ENCODE data around the gene SLC16A11.
"Not testable (repeated sequence)": the region's sequence is repeated elsewhere in the genome, so short reads cannot be mapped to it uniquely, and the experiment has no call there.

The SLC16A11 gene

DNA sequence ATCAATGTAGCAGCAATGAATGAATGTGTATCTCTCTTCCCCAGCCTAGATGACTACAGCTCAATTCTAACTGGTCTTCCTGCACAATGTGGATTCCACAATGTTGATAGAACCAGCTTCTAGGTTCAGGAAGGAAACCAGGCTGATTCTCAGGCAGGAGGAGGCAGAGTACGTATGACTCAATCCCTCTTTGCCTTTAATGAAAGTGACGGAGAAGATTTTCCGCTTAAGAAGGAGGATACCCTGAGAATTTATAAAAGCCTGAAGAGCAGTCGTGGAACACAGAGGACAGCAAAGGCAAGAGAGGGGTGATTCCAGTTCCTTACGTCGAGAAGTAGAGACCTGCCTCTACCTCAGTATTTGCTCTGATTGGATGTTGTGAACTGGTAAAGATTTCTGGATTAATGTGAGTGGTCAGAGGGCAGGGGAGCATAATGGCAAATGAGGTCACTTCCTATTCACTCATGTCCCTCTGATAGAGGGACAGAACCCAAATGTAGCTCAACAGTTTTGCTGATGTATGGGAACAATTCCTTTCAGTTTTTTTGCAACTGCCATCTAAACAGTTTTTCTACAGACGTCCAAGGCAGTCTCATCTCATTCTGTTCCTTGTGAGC, 15.0 kb upstream of the SLC16A11 start:
- no peak for DNase-seq (ENCODE audit: low read depth)

DNA sequence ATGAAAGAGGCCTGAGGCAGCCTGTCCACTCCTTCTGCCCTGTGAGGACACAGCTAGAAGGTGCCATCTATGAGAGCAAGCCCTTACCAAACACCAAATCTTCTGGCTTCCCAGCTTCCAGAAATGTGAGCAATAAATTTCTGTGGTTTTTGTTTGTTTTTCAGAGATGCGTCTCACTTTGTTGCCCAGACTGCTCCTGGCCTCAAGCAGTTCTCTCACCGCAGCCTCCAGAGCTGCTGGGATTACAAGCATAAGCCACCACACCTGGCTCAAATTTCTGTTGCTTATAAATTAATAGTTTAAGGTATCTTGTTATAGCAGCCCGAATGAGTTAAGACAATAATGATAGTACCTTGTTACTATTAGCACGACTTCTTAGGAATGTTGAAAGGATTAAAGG, 12.5 kb upstream of the SLC16A11 start:
- DNase-seq (ENCODE audit: low read depth): no peak

DNA sequence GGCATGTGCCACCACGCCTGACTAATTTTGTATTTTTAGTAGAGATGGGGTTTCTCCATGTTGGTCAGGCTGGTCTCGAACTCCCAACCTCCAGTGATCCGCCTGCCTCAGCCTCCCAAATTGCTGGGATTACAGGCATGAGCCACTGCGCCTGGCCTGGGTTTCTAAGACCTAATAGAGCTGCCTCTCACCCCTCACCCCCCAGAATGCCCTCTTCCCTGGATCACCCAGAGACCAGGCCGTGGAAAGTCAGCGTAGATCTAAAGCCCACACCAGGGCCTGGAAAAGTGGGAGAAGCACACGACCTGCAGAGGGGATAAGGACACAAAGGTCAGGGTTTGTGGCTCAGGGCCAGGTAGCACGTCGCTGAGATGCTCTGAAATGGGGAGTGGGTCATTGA, 6.7 kb upstream of the SLC16A11 start:
- DNase-seq (ENCODE audit: low read depth): not testable (repeated sequence)

DNA sequence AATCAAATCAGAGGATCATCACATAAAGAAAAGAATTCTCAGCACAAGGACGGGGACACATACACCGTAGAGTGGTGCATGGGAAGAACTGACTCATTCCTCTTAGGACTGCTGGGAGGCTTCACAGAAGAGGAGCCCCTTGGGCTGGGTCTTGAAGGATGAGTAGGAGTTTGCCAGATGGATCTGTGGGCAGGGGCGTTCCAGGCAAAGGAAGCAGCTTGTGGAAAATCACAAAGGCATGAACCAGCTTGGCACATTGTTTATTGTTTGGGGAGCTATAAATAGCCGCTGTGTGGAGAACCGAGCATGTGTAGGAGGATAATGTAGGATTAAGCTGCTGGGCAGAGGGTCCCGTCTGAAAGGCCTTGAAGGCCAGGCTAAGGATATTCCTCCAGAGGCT, 5.1 kb upstream of the SLC16A11 start:
- no peak for DNase-seq (ENCODE audit: low read depth)

DNA sequence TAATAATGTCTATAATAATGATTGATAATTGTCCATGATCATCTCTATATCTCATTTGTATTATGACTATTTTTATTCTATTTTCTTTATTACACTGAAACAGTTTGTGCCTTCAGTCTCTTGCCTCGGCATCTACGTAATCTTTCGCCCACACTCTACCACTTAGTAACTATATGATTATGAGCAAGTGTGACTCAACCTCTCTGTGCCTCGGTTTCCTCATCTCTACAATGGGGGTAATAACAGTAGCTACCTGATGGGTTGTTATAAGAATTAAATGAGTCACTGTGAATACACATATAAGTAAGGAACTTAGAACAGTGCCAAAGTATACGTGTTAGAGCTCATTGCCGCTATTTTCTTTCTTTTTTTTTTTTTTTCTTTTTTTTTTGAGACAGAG, 3.7 kb upstream of the SLC16A11 start:
- DNase-seq (ENCODE audit: low read depth): no peak

DNA sequence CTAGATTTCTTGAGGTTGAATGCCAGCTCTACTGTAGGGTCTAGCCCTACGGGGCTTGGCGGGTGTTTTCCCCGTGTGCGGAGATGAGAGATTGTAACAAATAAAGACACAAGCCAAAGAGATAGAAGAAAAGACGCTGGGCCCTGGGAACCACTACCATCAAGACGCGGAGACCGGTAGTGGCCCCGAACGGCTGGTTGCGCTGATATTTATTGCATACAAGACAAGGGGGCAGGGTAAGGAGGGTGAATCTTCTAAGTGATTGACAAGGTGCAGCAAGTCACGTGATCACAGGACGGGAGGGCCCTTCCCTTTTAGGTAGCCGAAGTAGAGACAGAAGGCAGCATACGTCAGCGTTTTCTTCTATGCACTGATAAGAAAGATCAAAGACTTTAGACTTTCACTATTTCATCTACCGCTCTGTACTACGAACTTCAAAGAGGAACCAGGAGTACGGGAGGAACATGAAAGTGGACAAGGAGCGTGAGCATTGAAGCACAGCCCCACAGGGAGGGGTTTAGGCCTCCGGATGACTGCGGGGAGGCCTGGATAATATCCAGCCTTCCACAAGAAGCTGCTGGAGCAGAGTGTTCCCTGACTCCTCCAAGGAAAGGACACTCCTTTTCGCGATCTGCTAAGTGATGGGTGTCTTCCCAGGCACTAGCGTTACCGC, 3.0 kb upstream of the SLC16A11 start:
- not testable (repeated sequence) for DNase-seq (ENCODE audit: low read depth)

DNA sequence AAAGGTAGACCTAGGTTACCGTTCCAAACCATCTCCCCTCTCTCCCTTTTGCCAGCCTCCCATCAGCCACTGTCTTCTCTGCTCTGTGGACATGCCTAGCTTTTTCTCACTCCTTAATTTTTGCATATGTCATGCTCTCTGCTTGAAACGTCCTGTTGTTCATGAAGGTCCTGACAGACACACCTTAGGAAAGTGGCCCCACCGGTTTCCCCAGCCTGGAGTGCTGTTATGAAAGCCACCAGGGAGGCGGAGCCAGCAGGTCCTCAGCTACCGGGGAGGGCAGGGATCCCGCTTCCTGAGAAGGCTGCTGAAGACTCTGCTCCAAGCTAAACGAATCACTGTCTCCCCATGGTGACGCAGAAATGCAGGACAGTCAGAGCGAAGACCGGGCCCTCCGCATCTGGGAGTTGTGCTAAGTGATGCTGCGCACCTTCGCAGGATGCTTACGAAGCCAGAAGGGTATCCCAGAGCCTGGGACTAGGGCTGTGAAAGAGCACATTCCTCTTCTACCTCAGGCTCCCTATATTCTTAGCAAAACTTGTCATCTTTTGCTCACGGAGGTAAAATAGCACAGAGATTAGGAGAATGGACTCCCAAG, 2.3 kb upstream of the SLC16A11 start:
- no peak for DNase-seq (ENCODE audit: low read depth)

DNA sequence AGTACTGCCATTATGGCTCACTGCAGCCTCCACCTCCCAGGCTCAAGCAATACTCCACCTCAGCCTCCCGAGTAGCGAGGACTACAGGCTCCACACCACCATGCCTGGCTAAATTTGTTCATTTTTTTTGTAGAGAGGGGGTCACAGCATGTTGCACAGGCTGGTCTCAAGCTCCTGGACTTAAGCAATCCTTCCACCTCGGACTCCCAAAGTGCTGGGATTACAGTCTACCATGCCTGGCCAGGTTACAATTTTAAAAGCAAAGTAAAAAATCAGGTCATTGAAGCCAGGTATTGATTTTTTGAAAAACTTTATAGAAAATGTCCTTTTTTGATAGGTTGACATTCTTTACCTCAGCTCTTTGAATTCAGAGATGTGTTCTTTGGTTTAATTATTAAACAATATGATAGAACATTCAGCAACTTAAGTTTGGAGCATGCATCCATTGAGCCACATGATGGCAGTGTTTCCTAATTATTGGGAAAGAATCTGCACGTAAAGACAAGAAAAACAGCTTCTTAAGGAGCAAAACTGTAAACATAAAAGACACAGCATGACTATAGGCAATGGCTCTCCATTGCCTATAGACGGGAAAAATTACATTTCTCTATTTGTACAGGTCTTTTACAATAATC, 1.7 kb upstream of the SLC16A11 start:
- peak; percentile 59 for DNase-seq (ENCODE audit: low read depth)

DNA sequence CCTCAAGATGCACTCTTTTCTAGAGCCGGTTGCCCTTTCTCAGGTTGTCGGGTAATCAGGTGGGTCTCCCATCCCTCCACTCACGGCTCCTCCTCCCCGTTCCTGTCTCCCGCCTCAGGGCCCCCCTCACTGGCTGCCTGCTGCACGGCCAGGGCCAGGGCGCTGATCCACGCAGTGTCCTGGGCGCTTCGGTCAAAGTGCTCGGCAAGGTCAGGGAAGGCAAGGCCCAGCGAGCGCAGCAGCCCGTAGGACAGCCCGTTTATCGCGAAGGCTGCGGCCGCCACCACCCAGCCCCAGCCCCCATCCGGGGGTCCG, 753 bp downstream of the SLC16A11 start:
- DNase-seq (ENCODE audit: low read depth): no peak

DNA sequence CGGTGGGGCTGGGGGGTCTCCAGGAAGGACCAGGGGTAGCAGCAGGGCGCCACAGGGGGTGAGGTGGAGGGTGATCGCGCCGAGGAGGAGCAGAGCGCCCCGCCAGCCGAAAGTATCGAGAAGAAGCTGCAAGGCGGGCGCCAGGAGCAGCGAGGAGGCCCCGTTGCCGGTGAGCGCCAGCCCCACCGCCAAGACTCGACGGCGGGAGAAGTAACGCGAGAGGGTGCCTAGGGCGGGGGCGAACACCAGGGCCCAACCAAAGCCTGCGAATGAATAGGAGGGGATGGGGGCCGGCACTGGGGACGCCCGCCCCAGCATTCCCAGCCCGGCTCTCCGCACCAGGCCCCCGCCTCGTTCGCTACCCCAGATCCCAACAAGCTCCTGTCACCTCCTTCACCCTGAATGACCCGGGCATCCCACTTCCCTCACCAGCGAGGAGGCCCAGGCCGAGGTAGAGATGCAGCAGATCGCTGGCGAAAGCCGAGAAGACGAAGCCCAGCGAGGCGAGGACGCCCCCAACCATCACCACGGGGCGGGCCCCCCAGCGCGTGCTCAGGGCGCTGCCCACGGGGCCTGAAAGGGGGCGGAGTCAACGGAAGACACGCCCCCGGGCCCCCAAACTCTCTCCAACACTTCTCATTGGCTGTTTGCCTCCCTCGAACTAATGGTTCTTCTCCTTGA, 1.3 kb downstream of the SLC16A11 start:
- DNase-seq (ENCODE audit: low read depth): no peak

DNA sequence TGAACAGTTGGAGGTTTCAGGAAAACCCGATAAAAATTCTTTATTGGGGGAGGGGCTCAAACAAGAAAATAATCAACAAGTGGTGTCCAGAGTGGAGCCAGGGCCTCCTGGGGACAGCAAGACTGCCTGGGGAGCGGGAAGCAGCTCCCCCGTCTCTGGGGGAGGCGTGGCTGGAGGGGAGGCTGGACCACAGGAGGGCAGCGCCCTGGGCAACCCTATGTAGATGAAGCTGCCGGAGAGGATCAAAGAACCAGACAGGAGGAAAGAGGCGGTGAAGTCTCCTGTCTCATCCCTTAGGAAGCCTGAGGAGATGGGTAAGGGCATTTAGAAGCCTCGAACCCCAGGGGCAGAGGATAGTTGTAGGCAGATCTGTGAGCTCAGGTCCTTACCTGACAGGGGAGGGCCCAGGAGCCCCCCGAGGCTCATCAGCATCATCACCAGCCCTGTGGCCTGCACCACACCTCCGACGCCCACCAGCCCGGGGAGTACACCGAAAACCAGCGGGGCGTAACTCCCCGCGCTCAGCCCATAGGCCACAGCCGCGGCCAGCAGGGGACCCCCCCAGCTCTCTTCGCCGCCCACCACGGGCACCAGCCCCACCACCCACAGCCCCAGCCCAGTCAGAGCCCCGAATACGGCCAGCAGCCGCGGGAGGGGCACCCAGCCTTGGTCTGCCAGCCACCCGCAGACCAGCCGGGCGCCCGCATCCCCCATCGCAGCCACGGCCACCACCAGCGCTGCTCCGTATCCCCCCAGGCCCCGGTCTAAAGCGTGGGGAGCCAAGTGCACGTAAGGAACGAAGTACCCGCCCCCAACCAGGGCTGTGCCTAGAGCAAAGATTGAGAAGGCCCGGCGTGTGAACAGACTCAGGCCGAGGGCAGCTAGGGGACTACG, 2.0 kb downstream of the SLC16A11 start:
- DNase-seq (ENCODE audit: low read depth): no peak

DNA sequence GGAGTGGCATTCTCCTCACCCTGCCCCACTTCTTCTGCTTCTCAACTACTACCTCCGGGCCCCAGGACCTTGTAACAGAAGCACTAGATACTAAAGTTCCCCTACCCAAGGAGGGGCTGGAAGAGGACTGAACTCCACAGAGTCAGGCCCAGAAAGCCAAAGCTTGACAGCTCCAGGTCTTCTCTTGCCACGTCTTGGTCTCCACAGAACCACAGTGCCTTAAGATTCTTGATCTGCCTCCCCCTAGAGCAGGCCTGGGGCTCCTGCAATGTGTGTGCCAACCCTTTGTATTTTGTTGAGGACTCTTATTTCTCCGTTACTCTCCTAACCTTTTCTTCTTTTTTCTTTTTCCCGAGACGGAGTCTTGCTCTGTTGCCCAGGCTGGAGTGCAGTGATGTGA, 4.1 kb downstream of the SLC16A11 start:
- DNase-seq (ENCODE audit: low read depth): no peak

DNA sequence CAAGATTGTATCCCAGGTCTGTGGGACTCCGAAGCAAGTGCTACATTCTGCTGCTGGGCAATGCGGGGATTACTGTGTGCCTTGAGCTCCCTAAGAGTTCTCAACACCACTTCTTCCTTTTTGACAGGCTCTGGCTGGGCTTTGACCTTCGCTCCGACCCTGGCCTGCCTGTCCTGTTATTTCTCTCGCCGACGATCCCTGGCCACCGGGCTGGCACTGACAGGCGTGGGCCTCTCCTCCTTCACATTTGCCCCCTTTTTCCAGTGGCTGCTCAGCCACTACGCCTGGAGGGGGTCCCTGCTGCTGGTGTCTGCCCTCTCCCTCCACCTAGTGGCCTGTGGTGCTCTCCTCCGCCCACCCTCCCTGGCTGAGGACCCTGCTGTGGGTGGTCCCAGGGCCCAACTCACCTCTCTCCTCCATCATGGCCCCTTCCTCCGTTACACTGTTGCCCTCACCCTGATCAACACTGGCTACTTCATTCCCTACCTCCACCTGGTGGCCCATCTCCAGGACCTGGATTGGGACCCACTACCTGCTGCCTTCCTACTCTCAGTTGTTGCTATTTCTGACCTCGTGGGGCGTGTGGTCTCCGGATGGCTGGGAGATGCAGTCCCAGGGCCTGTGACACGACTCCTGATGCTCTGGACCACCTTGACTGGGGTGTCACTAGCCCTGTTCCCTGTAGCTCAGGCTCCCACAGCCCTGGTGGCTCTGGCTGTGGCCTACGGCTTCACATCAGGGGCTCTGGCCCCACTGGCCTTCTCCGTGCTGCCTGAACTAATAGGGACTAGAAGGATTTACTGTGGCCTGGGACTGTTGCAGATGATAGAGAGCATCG, 5.6 kb downstream of the SLC16A11 start:
- no peak for DNase-seq (ENCODE audit: low read depth)

DNA sequence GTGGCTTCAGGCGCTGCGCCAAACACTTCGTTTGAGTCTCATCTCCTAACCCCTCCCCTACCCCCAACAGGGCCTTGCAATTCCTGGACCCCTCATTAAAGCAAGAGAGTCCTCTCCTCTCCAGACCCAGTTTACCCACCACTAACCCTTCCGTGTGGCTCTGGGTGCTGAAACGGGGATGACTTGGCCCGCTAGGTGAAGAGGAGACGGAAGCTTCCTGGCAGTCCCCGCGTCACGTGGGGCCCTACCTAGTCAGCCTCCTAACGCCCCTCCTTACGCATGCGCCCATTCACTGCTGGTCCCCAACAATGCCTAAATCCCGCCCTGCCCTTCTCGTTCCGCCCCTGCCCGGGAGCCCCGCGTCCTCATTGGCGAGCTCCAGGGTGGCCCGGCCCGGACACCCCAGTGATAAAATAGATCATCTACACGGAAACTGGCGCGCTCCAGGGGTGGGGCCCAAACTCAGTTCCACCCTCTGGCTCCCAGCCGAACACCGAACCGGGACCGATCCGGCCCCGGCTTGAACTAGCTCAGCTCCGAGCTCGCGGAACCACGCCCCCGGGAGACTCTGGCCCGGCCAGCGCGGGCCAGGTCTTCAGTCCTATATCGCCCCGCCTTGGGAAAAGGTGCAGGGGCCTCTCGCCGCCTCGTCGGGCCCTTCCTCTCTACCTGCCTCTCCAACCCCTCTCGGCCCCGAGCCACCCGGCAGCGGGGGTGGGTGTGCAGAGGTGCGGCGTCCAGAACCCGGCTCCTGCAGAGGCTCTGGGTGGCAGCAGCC, 8.1 kb downstream of the SLC16A11 start, which contains the start of gene SLC16A13:
Gene SLC16A13, plus strand, starts transcription at position 425 of the 778 bp plus-strand sequence. CDS start 368 bp downstream, outside the sequence.
- peak; percentile 88 for DNase-seq (ENCODE audit: low read depth)

DNA sequence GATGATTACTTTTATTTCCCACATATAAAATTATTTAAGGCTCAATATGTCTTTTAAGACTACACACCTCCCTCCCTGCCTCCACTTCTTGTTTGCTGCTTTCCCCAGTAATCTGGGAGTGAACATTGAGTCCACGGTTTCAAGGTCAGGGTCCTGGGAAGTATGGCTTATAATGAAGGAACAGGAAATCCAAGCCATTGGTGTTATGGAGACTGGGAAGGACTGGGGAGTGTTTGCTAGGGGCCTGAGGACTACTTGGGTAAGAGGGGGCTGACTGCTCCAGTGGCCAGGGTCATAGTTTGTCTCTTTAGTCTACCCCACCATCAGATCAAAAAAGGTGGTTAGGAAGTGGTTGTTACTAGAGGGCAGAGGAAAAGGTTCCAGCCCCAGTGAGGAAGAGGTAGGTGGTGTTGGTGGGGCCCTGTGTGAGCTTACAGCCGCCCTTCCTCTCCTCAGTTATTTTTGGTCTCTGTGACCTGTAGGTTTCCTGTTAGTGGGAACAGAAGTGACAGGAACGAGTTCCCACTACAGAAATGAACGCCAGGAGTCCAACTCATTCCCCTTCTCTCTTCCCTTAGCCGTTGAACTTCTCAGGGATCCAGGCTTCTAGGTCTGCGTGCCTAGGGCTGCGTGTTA, 8.8 kb downstream of the SLC16A11 start:
- no peak for DNase-seq (ENCODE audit: low read depth)

DNA sequence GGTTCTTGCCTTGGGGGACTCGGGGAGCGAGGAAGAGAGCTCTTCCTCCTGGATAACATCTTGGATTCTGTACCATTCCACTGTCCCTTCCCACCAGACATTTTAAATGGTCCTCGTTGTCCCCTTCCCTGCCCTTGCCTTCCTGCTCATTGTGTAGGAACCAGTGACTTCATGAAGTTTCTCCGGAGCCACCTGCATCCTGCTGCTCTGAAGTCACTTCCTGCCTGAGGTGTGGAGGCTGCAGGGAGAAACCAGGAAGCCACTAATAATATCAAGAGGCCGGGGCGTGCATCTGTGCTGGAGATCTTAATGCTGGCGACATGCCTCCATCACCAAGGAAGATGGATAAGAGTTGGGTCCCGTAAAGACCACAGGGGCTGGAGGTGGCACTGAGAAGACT, 14.2 kb downstream of the SLC16A11 start:
- DNase-seq (ENCODE audit: low read depth): no peak

DNA sequence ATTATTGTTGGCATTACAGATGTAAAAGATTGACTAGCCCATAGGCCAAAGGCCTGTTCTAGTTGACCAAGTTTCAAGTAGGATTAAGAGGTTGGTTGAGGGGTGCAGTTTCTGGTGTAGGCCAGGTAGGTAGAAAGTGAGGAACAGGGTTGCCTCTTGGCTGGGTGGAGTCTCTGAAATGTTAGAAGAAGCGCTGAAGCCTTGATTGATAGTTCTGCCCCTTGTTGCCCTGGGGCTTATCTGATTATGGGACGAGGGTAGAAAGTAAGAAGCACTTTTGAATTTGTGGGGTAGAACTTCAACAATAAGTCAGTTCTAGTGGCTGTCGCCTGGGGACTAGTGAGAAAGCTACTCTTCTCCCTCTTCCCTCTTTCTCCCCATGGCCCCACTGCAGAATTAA, 14.8 kb downstream of the SLC16A11 start:
- no peak for DNase-seq (ENCODE audit: low read depth)

DNA sequence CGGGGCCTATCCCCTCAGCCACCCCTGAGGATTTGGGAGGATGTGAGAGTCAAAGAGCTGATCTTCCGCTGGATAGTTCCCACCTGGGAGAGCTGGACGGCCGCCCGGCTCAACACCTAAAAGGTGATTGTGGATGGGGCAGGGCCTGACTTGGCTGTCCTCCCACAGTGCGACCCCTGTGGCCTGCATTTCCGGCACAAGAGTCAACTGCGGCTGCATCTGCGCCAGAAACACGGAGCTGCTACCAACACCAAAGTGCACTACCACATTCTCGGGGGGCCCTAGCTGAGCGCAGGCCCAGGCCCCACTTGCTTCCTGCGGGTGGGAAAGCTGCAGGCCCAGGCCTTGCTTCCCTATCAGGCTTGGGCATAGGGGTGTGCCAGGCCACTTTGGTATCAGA, 16.6 kb downstream of the SLC16A11 start:
- DNase-seq (ENCODE audit: low read depth): no peak

DNA sequence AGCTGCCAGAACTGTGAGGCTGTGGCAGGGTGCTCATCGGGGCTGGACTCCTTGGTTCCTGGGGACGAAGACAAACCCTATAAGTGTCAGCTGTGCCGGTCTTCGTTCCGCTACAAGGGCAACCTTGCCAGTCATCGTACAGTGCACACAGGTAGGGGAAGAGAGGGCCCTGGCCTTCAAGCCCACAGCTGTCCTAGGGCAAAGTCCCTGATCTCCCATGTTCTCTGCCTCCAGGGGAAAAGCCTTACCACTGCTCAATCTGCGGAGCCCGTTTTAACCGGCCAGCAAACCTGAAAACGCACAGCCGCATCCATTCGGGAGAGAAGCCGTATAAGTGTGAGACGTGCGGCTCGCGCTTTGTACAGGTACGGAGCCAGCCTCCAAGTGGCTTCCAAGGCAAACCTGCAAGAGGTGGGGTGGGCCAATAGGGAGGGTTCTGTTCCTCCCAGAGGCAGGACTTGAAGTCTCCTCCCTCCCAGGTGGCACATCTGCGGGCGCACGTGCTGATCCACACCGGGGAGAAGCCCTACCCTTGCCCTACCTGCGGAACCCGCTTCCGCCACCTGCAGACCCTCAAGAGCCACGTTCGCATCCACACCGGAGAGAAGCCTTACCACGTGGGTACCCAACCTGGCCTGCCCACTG, 17.3 kb downstream of the SLC16A11 start:
- DNase-seq (ENCODE audit: low read depth): no peak
